ENCODE data around the gene ITPR2.

DNA sequence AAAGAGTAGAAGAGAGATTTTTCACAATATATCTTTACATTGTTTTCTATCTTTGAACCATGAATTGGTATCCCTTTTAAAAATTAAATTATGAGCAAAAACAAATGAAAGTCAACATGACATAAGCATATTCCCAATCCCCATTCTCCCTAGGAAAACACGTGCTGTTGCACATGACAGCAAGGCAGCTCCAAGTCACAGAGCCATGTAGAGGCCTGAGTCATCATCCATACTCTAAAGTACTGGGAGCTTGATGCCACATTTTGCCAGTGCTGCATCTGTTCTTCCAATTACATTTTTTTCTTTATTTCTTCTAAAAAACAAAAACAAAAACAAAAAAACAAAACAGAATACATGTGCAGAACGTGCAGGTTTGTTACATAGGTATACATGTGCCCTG lies 115.2 kb downstream of the ITPR2 start:
- TF ChIP-seq POLR2AphosphoS5 (IDR thresholded peaks at IDR 0.05; ENCODE audit: low read depth, low read length), result no peak
- TF ChIP-seq POLR2A (IDR thresholded peaks at IDR 0.05; ENCODE audit: low read depth, low read length), result no peak
- TF ChIP-seq TAF1 (IDR thresholded peaks at IDR 0.05; ENCODE audit: borderline replicate concordance, low read depth, low read length), result no peak

All from GM12892 (cell line).